RCC 7860 (cell line): Measurements from ENCODE around the gene EPC2.
"Not testable (repeated sequence)": the region's sequence is repeated elsewhere in the genome, so short reads cannot be mapped to it uniquely, and the experiment has no call there.

Experiments used
- DNase-seq: peaks from one replicate; pipeline ENCODE4 v3.0.0-alpha.2; 2015; ENCODE audit warnings: low spot score
- FAIRE-seq: peaks from 2 replicates; lab custom pipeline; 2012; peaks lifted over from hg19 to GRCh38; lab: Jason Lieb, UNC

The EPC2 gene

DNA sequence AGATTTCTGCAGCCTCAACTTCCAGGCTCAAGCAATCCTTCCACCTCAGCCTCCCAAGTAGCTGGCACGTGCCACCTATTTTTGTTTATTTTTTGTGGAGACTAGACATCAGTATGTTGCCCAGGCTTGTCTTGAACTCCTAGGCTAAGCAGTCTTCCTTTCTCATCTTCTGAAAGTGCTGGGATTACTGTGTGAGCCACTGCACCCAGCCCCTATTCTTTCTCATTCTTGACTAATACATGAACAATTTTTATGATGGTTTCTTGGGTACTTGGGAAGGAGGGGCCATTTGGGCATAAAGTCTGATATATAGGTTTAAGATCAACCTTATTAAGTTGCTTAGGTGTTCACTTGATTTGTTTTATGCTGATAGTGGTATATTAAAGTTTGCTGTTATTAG is 26.2 kb downstream of the EPC2 start:
- DNase-seq: peak; percentile 18
- no peak for FAIRE-seq

DNA sequence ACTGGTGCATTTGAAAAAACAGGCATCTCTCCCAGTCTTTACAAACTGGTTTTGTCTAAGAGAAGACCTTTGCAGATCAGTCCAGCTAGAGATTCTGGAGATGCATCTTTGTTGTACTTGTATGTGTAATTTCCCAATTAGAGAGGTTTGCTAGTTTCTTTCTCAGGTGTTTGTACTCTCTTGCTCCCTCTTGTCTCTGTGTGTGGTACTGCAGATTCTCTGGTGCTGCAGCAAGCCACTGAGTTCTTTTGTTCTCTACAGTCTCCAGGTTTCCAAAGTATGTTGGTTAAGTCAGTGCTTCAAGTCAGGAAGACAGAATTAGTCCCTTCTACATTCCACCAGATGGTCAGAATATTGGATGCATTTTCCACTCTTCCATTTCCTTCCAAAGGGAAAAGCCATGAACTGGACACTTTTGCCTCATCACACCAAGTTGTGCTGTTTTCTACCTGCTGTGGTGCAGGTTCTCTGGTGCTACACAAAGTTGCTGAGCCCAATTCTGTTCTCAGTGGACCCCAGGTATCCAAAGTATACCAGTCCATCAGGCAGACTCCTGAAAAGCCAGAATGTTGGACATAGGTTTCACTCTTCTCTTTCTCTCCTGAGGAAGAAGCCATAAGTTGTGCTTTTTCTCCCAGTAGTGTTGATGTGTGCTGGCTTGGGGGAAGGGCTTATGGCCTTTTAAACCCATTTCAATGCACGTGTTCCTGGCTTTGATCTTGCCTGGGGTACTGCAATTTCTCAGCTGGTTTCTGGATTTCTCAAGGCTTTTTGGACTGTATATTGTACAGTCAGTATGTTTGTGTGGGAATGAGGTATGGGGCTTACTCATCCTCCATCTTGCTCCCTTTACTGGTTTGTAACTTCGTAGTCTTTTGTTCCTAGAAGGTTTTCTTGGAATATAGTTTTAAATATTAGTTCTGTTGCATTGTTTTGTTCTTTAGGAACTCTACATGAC is 29.8 kb downstream of the EPC2 start:
- no peak for FAIRE-seq
- no peak for DNase-seq

DNA sequence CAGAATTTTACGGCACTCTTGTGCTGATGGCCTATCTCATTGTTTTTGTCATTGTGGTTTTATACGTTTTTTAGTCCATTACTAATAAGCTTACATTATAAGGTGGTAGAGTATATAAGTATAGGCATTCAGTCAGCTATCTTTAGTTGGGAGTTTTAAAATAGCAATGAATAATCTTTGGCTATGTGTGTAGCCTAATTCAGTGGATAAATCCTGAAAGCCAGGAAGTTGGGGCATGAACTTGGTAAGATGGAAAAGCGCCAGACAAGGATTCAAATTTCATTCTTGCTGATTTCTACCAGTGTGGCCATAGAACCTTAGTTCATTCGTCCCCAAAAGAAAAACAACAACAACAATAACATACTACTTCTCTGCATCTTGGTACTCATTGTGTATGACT is 31.2 kb downstream of the EPC2 start:
- DNase-seq (no peak), FAIRE-seq (no peak)

DNA sequence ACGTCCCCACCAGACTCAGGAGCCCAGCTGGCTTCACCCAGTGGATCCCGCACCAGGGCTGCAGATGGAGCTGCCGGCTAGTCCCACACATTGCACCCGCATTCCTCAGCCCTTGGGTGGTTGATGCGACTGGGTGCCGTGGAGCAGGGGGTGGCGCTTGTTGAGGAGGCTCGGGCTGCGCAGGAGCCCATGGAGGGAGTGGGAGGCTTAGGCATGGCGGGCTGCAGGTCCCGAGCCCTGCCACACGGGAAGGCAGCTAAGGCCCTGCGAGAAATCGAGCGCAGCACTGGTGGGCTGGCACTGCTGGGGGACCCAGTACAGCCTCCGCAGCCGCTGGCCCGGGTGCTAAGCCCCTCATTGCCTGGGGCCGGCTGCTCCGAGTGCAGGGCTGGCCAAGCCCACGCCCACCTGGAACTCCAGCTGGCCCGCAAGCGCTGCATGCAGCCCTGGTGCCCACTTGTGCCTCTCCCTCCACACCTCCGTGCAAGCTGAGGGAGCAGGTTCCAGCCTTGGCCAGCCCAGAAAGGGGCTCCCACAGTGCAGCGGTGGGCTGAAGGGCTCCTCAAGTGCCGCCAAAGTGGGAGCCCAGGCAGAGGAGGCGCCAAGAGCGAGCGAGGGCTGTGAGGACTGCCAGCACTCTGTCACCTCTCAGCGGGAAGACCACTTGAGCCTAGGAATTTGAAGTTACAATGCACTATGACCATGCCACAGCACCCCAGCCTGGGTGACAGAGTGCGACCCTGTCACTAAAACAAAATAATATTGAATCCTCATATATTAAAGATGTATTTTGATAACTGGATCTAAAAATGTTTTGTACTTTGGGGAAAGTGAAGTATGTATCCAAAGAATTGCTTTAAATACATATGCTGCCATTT is 34.0 kb downstream of the EPC2 start:
- not testable (repeated sequence) for DNase-seq, FAIRE-seq

DNA sequence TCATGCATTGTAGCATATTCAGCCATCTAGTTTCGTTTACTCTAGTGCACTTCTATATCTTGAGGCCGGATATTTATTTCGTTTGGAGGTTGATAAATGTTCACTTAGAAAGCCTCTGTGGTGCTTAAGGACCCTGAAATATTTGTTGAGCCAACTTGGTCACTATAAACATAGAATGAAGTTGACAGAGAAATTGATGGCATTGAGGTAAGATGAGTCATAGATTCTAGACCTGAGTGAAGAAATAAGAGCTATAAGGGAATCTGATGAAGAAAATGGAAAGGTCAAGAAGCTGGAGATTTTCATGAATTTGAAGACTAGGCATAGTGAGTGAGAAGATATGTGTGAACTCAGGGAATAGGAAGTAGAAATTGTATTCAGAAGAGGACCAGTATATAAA is 35.9 kb downstream of the EPC2 start:
- DNase-seq: peak; percentile 19
- FAIRE-seq: no peak

DNA sequence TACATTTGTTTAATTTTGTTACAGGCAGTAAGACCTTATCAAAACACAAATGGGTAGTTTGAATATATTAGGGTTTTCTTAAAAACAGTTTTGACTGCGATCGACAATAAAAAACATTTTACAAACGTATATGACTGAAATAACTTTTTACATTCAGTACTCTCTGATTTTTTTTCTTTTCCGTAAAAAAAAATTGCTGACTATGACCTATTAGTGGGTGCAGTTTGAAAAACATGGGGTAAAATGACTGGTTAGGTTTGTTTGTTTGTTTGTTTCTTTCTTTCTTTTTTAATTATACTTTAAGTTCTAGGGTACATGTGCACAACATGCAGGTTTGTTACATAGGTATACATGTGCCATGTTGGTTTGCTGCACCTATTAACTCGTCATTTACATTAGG is 36.9 kb downstream of the EPC2 start:
- DNase-seq (no peak), FAIRE-seq (no peak)

DNA sequence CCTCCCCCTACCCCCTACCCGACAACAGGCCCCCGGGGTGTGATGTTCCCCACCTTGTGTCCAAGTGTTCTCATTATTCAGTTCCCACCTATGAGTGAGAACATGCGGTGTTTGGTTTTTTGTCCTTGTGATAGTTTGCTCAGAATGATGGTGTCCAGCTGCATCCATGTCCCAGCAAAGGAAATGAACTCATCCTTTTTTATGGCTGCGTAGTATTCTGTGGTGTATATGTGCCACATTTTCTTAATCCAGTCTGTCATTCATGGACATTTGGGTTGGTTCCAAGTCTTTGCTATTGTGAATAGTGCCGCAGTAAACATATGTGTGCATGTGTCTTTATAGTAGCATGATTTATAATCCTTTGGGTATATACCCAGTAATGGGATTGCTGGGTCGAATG is 37.3 kb downstream of the EPC2 start:
- not testable (repeated sequence) for FAIRE-seq

DNA sequence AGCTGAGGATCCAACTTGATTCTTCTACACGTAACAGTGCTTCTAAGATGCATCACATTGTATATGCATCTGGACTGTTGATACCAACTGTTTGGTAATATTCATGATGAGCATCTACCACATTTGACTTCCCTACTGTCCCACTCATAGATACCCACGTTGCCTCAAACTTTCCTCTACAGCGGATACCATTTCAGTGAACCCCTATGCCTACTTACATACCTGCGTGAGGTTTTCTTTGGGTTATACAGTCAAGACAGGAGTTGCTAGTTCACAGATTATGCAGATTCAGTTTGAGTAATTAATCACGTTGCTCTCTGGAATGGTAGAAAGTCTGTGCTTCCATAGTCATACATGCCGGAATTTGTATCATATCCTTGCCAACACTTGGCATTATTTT is 40.0 kb downstream of the EPC2 start:
- no peak for FAIRE-seq

More for the DNA sequence above, 37.3 kb downstream of the EPC2 start:
- DNase-seq: not testable (repeated sequence)

DNA sequence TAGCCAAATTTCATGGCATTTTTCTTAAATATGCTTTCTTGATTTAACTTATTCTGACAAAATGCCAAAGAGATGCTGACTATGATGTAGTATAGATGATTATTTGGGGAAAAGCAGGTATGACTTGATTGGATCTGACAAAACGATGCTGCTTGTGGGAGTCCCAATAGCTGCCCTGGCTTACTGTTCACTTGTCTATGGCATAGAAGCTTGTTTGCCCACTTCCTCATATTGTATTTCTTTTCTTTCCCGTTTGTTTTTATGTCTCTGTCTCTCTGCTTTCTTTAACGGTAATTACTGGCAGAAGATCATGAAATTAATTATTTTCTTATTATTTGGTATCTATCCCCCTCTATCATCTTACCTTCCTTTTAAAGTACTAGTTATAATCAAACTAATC is 43.0 kb downstream of the EPC2 start:
- DNase-seq: no peak
- FAIRE-seq: no peak

More for the DNA sequence above, 40.0 kb downstream of the EPC2 start:
- DNase-seq: no peak

DNA sequence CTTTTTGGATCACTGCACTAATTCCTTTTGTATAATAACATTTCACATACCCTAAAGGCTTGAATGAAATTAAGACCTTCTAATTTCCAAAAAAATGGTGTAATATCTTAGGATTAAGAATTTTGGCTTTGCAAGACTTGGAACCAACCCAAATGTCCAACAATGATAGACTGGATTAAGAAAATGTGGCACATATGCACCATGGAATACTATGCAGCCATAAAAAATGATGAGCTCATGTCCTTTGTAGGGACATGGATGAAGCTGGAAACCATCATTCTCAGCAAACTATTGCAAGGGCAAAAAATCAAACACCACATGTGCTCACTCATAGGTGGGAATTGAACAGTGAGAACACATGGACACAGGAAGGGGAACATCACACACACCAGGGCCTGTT is 43.5 kb downstream of the EPC2 start:
- not testable (repeated sequence) for FAIRE-seq, DNase-seq

DNA sequence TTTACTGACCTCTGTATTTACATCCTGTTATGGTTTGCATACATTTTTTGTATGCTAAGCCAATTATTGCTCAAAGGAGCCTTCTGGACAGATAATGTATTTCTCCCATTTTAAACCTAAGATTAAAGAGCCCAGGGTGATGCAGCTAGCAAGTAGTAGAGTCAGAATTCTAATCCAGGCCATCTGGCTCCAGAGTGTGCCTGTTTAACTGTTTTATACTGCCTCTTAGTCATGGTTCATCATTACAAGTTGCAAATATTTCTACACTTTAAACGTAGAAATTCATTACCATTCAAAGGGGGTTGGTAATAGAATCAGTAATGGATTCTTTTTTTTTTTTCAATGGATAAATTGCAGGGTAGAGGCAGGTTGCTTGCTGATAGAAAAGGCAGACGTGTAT is 52.4 kb downstream of the EPC2 start:
- no peak for FAIRE-seq
- no peak for DNase-seq

DNA sequence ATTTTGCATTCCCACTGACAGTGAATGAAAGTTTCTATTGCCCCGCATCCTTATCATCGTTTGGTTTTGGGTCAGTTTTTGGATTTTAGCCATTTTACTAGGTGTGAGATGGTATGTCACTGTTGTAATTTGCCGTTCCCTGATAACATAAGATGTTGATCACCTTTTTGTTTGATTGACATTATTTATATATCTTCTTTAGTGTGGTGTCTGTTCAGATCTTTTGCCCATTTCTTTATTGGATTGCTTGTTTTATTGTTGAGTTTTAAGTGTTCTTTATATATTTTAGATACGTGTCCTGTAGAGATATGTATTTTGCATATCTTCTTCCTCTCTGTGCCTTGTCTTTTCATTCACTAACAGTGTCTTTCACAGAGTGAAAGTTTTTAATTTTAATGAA is 55.3 kb downstream of the EPC2 start:
- FAIRE-seq (no peak), DNase-seq (no peak)

DNA sequence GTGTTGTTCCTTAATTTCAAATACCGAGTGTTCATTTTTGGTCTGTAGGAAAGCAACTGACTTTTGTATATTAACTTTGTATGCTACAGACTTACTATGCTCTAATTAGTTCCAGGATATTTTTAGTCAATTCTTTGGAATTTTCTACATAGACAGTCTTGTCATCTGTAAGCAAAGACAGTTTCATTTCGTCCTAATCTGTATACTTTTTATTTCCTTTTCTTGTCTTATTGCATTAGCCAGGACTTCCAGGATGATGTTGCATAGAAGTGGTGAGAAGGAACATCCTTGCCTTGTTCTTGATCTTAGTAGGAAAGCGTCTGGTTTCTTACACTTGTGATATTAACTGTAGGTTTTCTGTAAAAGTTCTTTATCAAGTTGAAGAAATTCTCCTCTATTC is 56.5 kb downstream of the EPC2 start:
- FAIRE-seq (no peak), DNase-seq (no peak)

DNA sequence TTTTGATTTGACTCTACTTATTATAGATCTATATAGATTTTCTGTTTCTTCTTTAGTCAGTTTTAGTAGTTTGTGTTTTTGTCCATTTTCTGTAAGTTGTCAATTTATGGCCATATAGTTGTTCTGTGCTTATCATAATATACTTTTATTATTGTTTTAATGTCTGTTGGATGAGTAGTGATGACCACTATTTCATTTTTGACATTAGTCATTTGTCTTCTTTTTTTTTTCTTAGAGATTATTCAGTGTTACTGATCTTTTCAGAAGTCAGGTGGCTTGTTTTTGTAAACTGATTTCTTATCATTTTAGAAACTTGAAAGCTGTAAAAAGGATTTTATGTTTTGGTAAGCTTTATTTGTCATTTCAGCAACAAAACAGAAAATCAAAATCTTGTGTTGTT is 57.3 kb downstream of the EPC2 start:
- DNase-seq (no peak), FAIRE-seq (no peak)

DNA sequence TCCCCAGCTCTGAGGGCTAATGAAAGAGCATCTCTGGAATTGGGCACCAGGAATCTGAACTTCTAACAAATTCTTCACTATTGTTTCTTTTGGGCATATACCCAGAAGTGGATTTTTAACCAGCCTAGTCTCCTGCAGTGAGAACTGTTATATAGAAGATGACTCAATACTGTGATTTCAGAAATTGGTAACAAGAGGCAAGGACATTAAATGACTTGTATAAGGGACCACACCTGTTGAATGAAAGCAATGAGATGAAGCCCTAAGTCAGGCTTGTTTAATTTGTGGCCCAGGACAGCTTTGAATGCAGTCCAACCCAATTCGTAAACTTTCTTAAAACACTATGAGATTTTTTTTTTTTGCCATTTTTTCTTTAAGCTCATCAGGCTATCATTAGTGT is 57.9 kb downstream of the EPC2 start:
- no peak for FAIRE-seq
- DNase-seq: no peak

DNA sequence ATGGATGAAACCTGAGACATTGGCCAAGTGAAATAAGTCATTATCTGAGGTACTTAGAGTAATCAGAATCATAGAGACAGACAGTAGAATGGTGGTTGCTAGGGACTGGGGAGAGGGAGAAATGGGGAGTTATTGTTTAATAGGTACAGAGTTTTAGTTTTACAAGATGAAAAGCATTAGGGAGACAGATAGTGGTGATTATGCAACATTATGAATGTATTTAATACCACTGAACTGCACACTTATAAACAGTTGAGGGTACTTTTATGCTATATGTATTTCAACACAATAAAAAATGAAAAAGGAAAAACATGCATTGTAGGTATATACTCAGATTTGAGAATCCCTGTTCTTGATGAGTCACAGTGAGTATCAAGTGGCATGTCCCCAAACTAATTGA is 59.7 kb downstream of the EPC2 start:
- DNase-seq: no peak
- no peak for FAIRE-seq

DNA sequence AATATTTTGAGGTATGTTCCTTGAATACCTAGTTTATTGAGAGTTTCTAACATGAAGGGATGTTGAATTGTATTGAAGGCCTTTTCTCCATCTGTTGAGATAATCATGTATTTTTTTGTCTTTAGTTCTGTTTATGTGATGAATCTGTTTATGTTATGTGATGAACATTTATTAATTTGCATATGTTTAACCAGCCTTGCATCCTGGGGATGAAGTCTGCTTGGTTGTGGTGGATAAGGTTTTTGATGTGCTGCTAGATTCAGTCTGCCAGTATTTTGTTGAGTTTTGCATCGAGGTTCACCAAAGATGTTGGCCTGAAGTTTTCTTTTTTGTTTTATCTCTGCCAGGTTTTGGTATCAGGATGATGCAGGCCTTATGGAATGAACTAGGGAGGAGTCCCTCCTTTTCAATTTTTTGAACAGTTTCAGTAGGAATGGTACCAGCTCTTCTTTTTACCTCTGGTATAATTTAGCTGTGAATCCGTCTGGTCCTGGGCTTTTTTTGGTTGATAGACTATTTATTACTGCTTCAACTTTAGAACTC is 71.9 kb downstream of the EPC2 start:
- no peak for DNase-seq
- FAIRE-seq: no peak

DNA sequence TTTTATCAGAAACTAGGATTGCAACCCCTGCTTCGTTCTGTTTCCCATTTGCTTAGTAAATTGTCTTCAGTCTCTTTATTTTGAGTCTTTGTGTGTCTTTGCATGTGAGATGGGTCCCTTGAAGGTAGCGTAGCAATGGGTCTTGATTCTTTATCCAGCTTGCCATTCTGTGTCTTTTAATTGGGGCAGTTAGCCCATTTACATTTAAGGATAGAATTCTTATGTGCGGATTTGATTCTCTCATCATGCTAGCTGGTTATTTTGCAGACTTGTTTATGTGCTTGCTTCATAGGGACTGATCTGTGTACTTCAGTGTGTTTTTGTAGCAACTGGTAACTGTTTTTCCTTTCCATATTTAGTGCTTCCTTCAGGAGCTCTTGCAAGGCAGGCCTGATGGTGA is 73.5 kb downstream of the EPC2 start:
- no peak for FAIRE-seq
- no peak for DNase-seq

DNA sequence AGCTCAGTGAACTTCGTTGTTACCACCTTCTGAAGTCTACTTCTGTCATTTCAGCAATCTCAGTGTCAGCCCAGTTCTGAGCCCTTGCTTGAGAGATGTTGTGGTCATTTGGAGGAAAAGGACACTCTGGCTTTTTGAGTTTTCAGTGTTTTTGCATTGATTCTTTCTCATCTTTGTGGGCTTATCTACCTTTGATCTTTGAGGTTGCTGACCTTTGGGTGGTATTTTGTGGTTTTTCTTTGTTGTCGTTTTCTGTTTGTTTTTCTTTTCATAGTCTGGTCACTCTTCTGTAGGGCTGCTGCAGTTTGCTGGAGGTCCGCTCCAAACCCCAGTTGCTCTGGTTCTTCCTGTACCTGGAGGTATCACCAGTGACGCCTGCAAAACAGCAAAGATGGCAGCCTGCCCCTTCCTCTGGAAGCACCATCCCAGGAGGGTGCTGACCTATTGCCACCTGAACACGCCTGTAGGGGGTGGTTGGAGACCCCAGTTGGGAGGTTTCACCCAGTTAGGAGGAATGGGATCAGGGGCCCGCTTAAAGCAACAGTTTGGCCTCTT is 74.7 kb downstream of the EPC2 start:
- DNase-seq (no peak), FAIRE-seq (no peak)

DNA sequence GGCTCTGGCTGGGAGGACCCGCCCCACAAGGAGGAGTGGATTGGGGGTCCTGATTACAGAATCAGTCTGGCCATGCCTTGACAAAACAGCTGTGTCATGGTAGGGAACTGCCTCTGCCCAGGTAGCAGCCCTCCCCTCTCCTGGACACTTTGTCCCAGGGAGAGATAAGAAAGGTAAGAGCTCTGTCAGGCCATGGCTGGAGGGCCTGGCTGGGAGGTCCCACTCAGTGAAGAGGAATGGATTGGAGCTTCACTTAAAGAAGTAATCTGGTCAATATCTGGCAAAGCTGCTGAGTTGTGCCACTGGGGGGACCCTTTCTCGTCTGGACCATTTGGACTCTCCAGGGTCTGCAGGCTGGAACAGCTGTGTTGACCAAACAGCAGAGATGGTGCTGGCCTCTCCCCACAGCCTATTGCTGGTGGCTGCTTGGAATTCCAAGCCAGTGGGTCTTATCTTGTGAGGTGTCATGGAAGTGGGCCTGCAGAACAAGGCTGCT is 75.4 kb downstream of the EPC2 start:
- FAIRE-seq: no peak
- DNase-seq: no peak

DNA sequence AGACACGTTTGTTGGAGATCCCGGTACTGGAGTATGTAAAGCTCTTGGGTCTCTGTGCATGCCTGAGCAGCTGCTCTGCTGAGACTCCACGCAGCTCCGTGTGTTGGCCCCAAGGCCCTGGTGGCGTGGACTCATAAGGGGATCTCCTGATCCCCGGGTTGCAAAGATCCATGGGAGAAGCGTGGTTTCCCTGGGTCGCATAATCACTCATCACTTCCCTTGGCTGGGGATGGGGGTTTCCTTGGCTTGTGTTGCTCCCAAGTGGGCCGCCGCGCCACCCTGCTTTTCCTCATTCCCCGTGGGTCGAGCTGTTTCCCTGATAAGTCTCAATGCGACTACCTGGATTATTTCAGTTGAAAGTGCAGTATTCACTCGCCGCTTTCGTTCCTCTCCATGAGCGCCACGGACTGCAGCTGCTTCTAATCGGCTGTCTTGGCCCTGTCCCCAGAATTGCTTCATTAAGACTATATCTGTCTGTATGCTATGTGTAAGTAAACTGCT is 76.0 kb downstream of the EPC2 start:
- FAIRE-seq: no peak
- DNase-seq: no peak
